Gastrocnemius medialis (tissue), 4 donors: ENCODE data around the gene WWOX. TPM values are rescaled to one million over a fixed set of nuclear protein-coding genes. Genes with fewer than 3 reads are reported as not detected.

ENCODE experiments used
- ATAC-seq, 2 donors: fragments of 150-250 bp; one replicate each; pipeline ENCODE4 v1.9.1; 2016
- DNase-seq, 2 donors: peaks; one replicate each; pipeline ENCODE4 v3.0.0-alpha.2; 2019
- H3K27ac ChIP-seq, 4 donors: fragments of 200-600 bp; sonication (generic); 1 replicate in 1 of 4; 2 replicates in 3 of 4; pipeline ENCODE4 v1.5.1; 2016 to 2018; ENCODE audit warnings: mild to moderate bottlenecking in 2 of 4, moderate library complexity in 1 of 4
- H3K27me3 ChIP-seq, 3 donors: fragments of 200-600 bp; sonication (generic) in 2 of 3; 1 replicate in 1 of 3; 2 replicates in 2 of 3; pipeline versions ENCODE4 v1.5.1 to v1.6.0; 2016 to 2019; ENCODE audit warnings: mild to moderate bottlenecking in 1 of 3, moderate library complexity in 1 of 3
- H3K36me3 ChIP-seq, 2 donors: fragments of 200-600 bp; sonication (generic) in 1 of 2; one replicate each; pipeline ENCODE4 v1.5.1; 2017 to 2018
- H3K4me1 ChIP-seq, 2 donors: fragments of 200-600 bp; sonication (generic) in 1 of 2; one replicate each; pipeline ENCODE4 v1.5.1; 2016 to 2017; ENCODE audit warnings: mild to moderate bottlenecking in 2 of 2
- H3K4me3 ChIP-seq, 4 donors: fragments of 200-600 bp; sonication (generic) in 3 of 4; 1 replicate in 1 of 4; 2 replicates in 3 of 4; pipeline ENCODE4 v1.5.1; 2016 to 2019; ENCODE audit warnings: mild to moderate bottlenecking in 2 of 4
- H3K9me3 ChIP-seq, 3 donors: fragments of 200-600 bp; sonication (generic) in 2 of 3; 1 replicate in 1 of 3; 2 replicates in 2 of 3; pipeline ENCODE4 v1.5.1; 2016 to 2019
- POLR2A ChIP-seq, 2 donors: fragments of 450-650 bp; IDR thresholded peaks; one replicate each; pipeline ENCODE4 v1.6.1; 2017; ENCODE audit warnings: antibody characterized with exemption in 2 of 2, mild to moderate bottlenecking in 2 of 2, moderate library complexity in 2 of 2
- in situ Hi-C, 4 donors: fragments of 200-750 bp; cut with MboI; loops; one replicate each; pipeline versions ENCODE4 v1.15.0 to v1.8.0; 2017; ENCODE audit warnings: low sequenced_read_pairs in 4 of 4
- intact Hi-C: fragments of 100-400 bp; cut with DNase I; formaldehyde crosslinking; loops from one replicate; pipeline ENCODE4 v1.15.1; 2023; ENCODE audit warnings: low total_unique reads
- total RNA-seq, 4 donors: library from RNA; depleted of rRNA; stranded (reverse); fragments of >200 nt; gene quantifications; one replicate each; pipeline versions ENCODE4 v1.1.0 to v1.2.3, GENCODE V29; 2016
- TF ChIP-seq, protein P1 (sequence below), 5 experiments: fragments of 450-650 bp in 3 of 5; fragments of 200-600 bp in 2 of 5; sonication (generic) in 2 of 5; IDR thresholded peaks in 4 of 5; conservative IDR thresholded peaks in 1 of 5; 1 replicate in 4 of 5; 2 replicates in 1 of 5; pipeline ENCODE4 v1.5.1; 2016 to 2019; ENCODE audit warnings: antibody characterized with exemption in 5 of 5, mild to moderate bottlenecking in 3 of 5, moderate library complexity in 3 of 5

WWOX gene
- total RNA-seq, 4 donors from 2014 or later: 3.3 to 13.0 (median 6.0) TPM

DNA sequence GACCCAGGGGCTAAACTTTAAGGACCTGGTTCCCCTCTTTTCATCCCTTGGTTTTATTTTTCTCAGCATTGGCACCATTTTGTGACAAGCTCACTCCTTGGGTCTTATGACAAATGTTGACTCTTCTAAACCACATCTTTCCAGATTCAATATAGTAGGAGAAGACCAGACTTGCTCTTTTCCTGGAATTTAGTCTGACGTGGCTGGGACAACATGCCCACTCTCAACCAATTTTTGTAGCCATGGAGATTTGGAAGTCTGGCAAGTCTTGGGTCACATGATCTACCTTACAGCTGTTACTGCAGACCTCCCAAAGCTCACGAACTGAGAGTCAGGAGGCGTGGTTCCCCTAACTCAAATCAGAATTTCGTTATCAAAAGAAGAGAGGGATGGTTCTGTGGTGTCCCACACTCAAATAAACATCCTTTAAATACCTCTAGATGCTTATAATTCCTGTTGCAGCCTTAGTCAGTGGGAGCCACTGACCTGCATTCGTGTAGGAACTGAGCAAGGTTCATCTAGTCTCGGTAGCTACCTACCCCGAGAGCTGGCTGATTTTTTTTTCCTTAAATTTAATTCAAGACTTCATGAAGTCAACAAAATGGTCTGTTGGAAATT lies 817.6 kb downstream of the WWOX start:
- no peaks in the 10 kb centered on the region for H3K4me1 ChIP-seq
- TF ChIP-seq, protein P1, sequence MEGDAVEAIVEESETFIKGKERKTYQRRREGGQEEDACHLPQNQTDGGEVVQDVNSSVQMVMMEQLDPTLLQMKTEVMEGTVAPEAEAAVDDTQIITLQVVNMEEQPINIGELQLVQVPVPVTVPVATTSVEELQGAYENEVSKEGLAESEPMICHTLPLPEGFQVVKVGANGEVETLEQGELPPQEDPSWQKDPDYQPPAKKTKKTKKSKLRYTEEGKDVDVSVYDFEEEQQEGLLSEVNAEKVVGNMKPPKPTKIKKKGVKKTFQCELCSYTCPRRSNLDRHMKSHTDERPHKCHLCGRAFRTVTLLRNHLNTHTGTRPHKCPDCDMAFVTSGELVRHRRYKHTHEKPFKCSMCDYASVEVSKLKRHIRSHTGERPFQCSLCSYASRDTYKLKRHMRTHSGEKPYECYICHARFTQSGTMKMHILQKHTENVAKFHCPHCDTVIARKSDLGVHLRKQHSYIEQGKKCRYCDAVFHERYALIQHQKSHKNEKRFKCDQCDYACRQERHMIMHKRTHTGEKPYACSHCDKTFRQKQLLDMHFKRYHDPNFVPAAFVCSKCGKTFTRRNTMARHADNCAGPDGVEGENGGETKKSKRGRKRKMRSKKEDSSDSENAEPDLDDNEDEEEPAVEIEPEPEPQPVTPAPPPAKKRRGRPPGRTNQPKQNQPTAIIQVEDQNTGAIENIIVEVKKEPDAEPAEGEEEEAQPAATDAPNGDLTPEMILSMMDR (IDR thresholded peaks at IDR 0.05 in 4 of 5, conservative IDR thresholded peaks at IDR 0.05 in 1 of 5): no peak
- TF ChIP-seq POLR2A (IDR thresholded peaks at IDR 0.05): no peak
- DNase-seq (no peak), ATAC-seq (no peak)
- in situ Hi-C loops: loop anchor here in 1 of 4 donors (10.0 kb wide), 1 partner anchor 688 kb away; the partner anchor contains the start of gene MAF
- no peaks in the 10 kb centered on the region for H3K27me3 ChIP-seq
- no peak overlapping the region for H3K27ac ChIP-seq
- no peaks in the 10 kb centered on the region for H3K9me3 ChIP-seq
- H3K4me3 ChIP-seq: no peak overlapping the region
- H3K36me3 ChIP-seq: no peaks in the 10 kb centered on the region
- intact Hi-C loops: no loop called here

DNA sequence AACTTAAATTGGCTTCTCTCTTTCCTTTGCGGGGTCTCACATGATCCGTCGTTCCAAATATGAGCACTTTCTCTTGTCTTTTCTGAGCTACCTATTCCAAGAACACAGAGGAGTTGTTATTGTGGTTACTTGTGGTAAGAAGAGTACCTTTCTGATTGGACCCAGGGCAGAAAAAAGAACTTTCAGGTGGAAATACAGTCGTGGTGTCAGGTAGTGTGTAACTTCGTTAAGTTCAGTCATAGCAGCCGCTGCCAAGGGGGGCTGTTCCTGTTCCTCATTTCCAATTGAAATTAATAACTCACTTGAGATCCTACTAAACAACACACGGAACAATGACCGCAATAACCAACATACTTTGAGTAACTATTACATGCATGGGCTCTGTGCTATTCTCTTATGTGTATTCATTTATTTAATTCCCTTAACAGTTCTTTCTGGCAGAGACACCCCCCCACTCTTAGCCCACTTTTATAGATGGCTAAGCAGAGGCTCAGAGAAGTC lies 819.4 kb downstream of the WWOX start:
- Histone ChIP-seq H3K9me3 (no peaks in the 10 kb centered on the region), H3K27ac (no peak overlapping the region), H3K4me3 (no peak overlapping the region), H3K4me1 (no peaks in the 10 kb centered on the region), H3K36me3 (no peaks in the 10 kb centered on the region), H3K27me3 (no peaks in the 10 kb centered on the region)
- DNase-seq: no peak
- TF ChIP-seq, protein P1 (IDR thresholded peaks at IDR 0.05 in 4 of 5, conservative IDR thresholded peaks at IDR 0.05 in 1 of 5): no peak
- no peak for TF ChIP-seq POLR2A (IDR thresholded peaks at IDR 0.05)
- in situ Hi-C loops: loop anchor here in 1 of 4 donors (10.0 kb wide), 1 partner anchor 686 kb away; the partner anchor contains the start of gene MAF
- no peak for ATAC-seq
- intact Hi-C loops: no loop called here

DNA sequence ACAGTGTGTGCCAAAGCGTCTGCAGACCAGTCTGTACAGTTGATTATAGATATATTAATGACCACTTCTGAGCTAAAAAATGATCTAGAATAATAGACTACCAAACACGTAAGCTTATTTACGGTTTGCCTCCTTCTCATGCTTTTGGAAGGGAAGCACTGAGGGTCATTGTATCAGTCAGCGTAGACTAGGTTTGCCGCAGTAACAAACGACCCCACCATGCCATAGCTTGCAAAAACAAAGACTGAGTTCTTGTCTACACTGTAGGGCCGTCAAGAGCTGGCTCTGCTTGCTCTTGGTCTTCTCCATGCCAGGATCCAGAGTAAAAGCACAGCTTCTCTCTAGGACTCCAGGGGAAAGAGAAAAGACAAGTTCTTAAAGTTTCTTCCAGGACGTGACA lies 820.4 kb downstream of the WWOX start:
- no peaks in the 10 kb centered on the region for H3K9me3 ChIP-seq
- no peak for ATAC-seq
- intact Hi-C loops: no loop called here
- in situ Hi-C loops: loop anchor here in 3 of 4 donors (10.0 kb wide), 1 partner anchor 685 kb away; the partner anchor contains the start of gene MAF (in 3 of the 3)
- DNase-seq: no peak
- no peaks in the 10 kb centered on the region for H3K4me1 ChIP-seq
- H3K36me3 ChIP-seq: no peaks in the 10 kb centered on the region
- TF ChIP-seq, protein P1 (IDR thresholded peaks at IDR 0.05 in 4 of 5, conservative IDR thresholded peaks at IDR 0.05 in 1 of 5): no peak
- no peak for TF ChIP-seq POLR2A (IDR thresholded peaks at IDR 0.05)
- H3K27ac ChIP-seq: no peak overlapping the region
- no peaks in the 10 kb centered on the region for H3K27me3 ChIP-seq
- no peak overlapping the region for H3K4me3 ChIP-seq

DNA sequence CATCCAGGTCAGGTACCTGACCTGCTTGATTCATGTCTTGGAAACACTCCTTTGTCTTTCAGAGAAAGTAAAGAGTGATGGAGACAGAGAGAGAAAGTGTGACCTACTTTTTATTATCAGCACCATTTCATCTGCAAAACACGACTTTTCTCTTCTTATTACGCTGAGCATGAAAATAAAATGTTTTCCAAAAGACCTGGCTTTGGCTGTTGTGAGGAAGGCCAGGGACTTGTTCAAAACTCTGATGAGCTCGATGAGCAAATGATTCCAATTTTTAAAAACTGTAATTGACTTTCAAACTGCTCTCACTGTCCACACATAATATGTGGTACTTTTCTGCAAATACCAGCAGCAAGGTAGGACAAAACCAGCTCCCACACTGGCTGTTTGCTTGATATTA lies 821.2 kb downstream of the WWOX start:
- no peak overlapping the region for H3K4me3 ChIP-seq
- in situ Hi-C loops (loop anchor here in 2 of 4 donors (10.0 kb wide), 1 partner anchor 684 kb away; the partner anchor contains the start of gene MAF (in 2 of the 2)), intact Hi-C loops (no loop called here)
- H3K36me3 ChIP-seq: no peaks in the 10 kb centered on the region
- TF ChIP-seq, protein P1 (IDR thresholded peaks at IDR 0.05 in 4 of 5, conservative IDR thresholded peaks at IDR 0.05 in 1 of 5): no peak
- no peak for TF ChIP-seq POLR2A (IDR thresholded peaks at IDR 0.05)
- H3K4me1 ChIP-seq: no peaks in the 10 kb centered on the region
- H3K27me3 ChIP-seq: no peaks in the 10 kb centered on the region
- DNase-seq (no peak), ATAC-seq (no peak)
- H3K9me3 ChIP-seq: no peaks in the 10 kb centered on the region
- H3K27ac ChIP-seq: no peak overlapping the region
